GM12878 (cell line): ENCODE results near the gene METAP1. TPM values are rescaled to one million over a fixed set of nuclear protein-coding genes. Genes with fewer than 3 reads are reported as not detected.

ENCODE experiments used
- ATAC-seq: fragments of 200-7000 bp; cut with Tn5 transposase; 3 replicates; pipeline ENCODE4 v1.9.1; 2020; ENCODE audit warnings: mild to moderate bottlenecking, moderate library complexity
- BruUV-seq: library from RNA; stranded (reverse); fragments of 400-500 nt; replicated peaks from 2 replicates; lab custom pipeline; 2021; lab: Mats Ljungman, UMichigan
- CTCF ChIA-PET: fragments of 300-600 bp; sonication (Branson Sonifier 250); formaldehyde crosslinking; extraction: SDS; loops from one replicate; lab custom pipeline; 2021; ENCODE audit warnings: inconsistent platforms; lab: Yijun Ruan, JAX
- POLR2A ChIA-PET: fragments of 350-600 bp; formaldehyde crosslinking; extraction: SDS; loops from one replicate; lab custom pipeline; 2021; ENCODE audit warnings: inconsistent platforms; lab: Charles Lee
- RAD21 ChIA-PET: fragments of 300-600 bp; sonication (Branson Sonifier 250); formaldehyde crosslinking; loops from one replicate; lab custom pipeline; 2023; ENCODE audit warnings: antibody characterized with exemption; ENCODE audit not compliant: unreplicated experiment; lab: Charles Lee
- SMC1A ChIA-PET: fragments of 300-600 bp; sonication (Branson Sonifier 250); formaldehyde crosslinking; loops from one replicate; lab custom pipeline; 2023; ENCODE audit not compliant: unreplicated experiment, uncharacterized antibody; lab: Charles Lee
- DNase-seq: peaks from one replicate; pipeline ENCODE4 v3.0.0-alpha.2; 2011; ENCODE audit warnings: low read depth, low spot score
- FAIRE-seq: peaks from 3 replicates; lab custom pipeline; 2011; peaks lifted over from hg19 to GRCh38; lab: Jason Lieb, UNC
- H2AFZ ChIP-seq: 2 replicates; pipeline ENCODE4 v1.6.0; 2011; ENCODE audit warnings: low read depth, low read length, control low read depth; ENCODE audit not compliant: control insufficient read depth
- H3K27ac ChIP-seq: 2 replicates; pipeline ENCODE4 v1.5.1; 2011; ENCODE audit warnings: control low read depth; ENCODE audit not compliant: control insufficient read depth, insufficient read depth
- H3K27me3 ChIP-seq, 2 experiments: replicated peaks in 1 of 2; 2 replicates each; pipeline versions ENCODE4 v1.6.0 to v1.6.1; 2011; ENCODE audit warnings: low read length in 1 of 2; ENCODE audit not compliant: control insufficient read depth in 2 of 2, insufficient read depth in 2 of 2
- H3K36me3 ChIP-seq, 2 experiments: 2 replicates each; pipeline ENCODE4 v1.5.1; 2011; ENCODE audit warnings: low read length in 1 of 2; ENCODE audit not compliant: control insufficient read depth in 2 of 2, insufficient read depth in 2 of 2
- H3K4me1 ChIP-seq: 2 replicates; pipeline ENCODE4 v1.6.1; 2011; ENCODE audit warnings: mild to moderate bottlenecking, low read length, moderate library complexity, mixed read lengths; ENCODE audit not compliant: control insufficient read depth, insufficient read depth
- H3K4me2 ChIP-seq: 2 replicates; pipeline ENCODE4 v1.6.0; 2011; ENCODE audit warnings: control low read depth; ENCODE audit not compliant: control insufficient read depth, insufficient read depth
- H3K4me3 ChIP-seq: fragments of 200-600 bp; sonication (generic); 2 replicates; pipeline ENCODE4 v1.5.1; 2016
- H3K79me2 ChIP-seq: 2 replicates; pipeline ENCODE4 v1.6.0; 2011; ENCODE audit warnings: low read length; ENCODE audit not compliant: control insufficient read depth, insufficient read depth
- H3K9ac ChIP-seq: 2 replicates; pipeline ENCODE4 v1.8.0; 2011; ENCODE audit warnings: low read length, control low read depth, mixed read lengths; ENCODE audit not compliant: control insufficient read depth, insufficient read depth
- H3K9me3 ChIP-seq: replicated peaks from 3 replicates; pipeline ENCODE4 v1.5.1; 2011; ENCODE audit warnings: mild to moderate bottlenecking, low read length; ENCODE audit not compliant: control insufficient read depth, insufficient read depth
- H4K20me1 ChIP-seq: 2 replicates; pipeline ENCODE4 v1.6.0; 2011; ENCODE audit not compliant: control insufficient read depth, insufficient read depth
- ATF7 ChIP-seq: fragments of 450-650 bp; IDR thresholded peaks from 2 replicates; pipeline ENCODE4 v1.6.1; 2016; ENCODE audit warnings: low read depth, mild to moderate bottlenecking
- DPF2 ChIP-seq: fragments of 450-650 bp; IDR thresholded peaks from 2 replicates; pipeline ENCODE4 v1.6.1; 2017; ENCODE audit warnings: mild to moderate bottlenecking
- GABPA ChIP-seq: IDR thresholded peaks from 2 replicates; pipeline ENCODE4 v1.6.1; 2014; ENCODE audit warnings: antibody characterized with exemption, low read depth, mild to moderate bottlenecking, inconsistent platforms
- IKZF2 ChIP-seq, 2 experiments: fragments of 450-650 bp; IDR thresholded peaks; 2 replicates each; pipeline ENCODE4 v1.6.1; 2017; ENCODE audit warnings: mild to moderate bottlenecking in 2 of 2, moderate library complexity in 2 of 2
- MLLT1 ChIP-seq: fragments of 450-650 bp; IDR thresholded peaks from 2 replicates; pipeline ENCODE4 v1.6.1; 2016; ENCODE audit warnings: mild to moderate bottlenecking
- POLR2AphosphoS2 ChIP-seq: IDR thresholded peaks from 2 replicates; pipeline ENCODE4 v1.6.1; 2011; ENCODE audit warnings: low read depth, mild to moderate bottlenecking, low read length, improper control_type of control experiment, moderate library complexity
- RAD21 ChIP-seq: IDR thresholded peaks from 2 replicates; pipeline ENCODE4 v1.6.1; 2011; ENCODE audit warnings: mild to moderate bottlenecking, low read depth, low read length, moderate library complexity; ENCODE audit not compliant: insufficient read depth
- RELA ChIP-seq: fragments of 450-650 bp; IDR thresholded peaks from 2 replicates; pipeline ENCODE4 v1.8.0; 2014; ENCODE audit warnings: borderline replicate concordance; ENCODE audit not compliant: partially characterized antibody
- RFX5 ChIP-seq: IDR thresholded peaks from 2 replicates; pipeline ENCODE4 v1.6.1; 2011; ENCODE audit warnings: low read depth, low read length, improper control_type of control experiment
- TAF1 ChIP-seq: IDR thresholded peaks from 2 replicates; pipeline ENCODE4 v1.6.1; 2011; ENCODE audit warnings: mild to moderate bottlenecking, low read depth, low read length, borderline replicate concordance
- TARDBP ChIP-seq: IDR thresholded peaks from 2 replicates; pipeline ENCODE4 v1.6.1; 2016; ENCODE audit warnings: borderline replicate concordance
- TCF3 ChIP-seq: IDR thresholded peaks from 2 replicates; pipeline ENCODE4 v1.6.1; 2012; ENCODE audit warnings: low read depth, mild to moderate bottlenecking, low read length, borderline replicate concordance; ENCODE audit not compliant: insufficient read depth
- ZNF217 ChIP-seq: fragments of 450-650 bp; IDR thresholded peaks from 2 replicates; pipeline ENCODE4 v1.6.1; 2017; ENCODE audit warnings: antibody characterized with exemption, mild to moderate bottlenecking
- ZNF384 ChIP-seq: IDR thresholded peaks from 2 replicates; pipeline ENCODE4 v1.6.1; 2012; ENCODE audit warnings: low read depth, mild to moderate bottlenecking, low read length, improper control_type of control experiment, borderline replicate concordance
- ZNF592 ChIP-seq: fragments of 450-650 bp; IDR thresholded peaks from 2 replicates; pipeline ENCODE4 v1.6.1; 2017; ENCODE audit warnings: mild to moderate bottlenecking, moderate library complexity
- WGBS: methylation state at CpG from one replicate; pipeline ENCODE4 v1.1.6; 2016; ENCODE audit warnings: low lambda C conversion rate; ENCODE audit not compliant: insufficient replicate concordance, insufficient coverage; ENCODE audit errors: missing lambda C conversion rate; 5-methylcytosine and 5-hydroxymethylcytosine counted together
- in situ Hi-C: fragments of 300-500 bp; cut with MboI; formaldehyde crosslinking; loops from 9 replicates; pipeline ENCODE4 v1.14.3; 2018; ENCODE audit warnings: mixed read lengths
- intact Hi-C: fragments of 100-400 bp; cut with micrococcal nuclease; formaldehyde crosslinking; loops from one replicate; pipeline ENCODE4 v1.14.2; 2022; ENCODE audit not compliant: unreplicated experiment
- polyA plus RNA-seq, 11 experiments: library from polyadenylated mRNA; depleted of rRNA in 4 of 11; unstranded in 6 of 11; stranded (reverse) in 5 of 11; fragments of >200 nt; fragmentation: Nextera tagmentation in 4 of 11; fragmentation: Illumina TruSeq in 1 of 11; extraction: Ambion mirVana in 4 of 11; extraction: Trizol in 1 of 11; gene quantifications; 1 replicate in 1 of 11; 2 replicates in 10 of 11; pipeline versions ENCODE4 v1.2.1 to v1.2.3, GENCODE V29; 2011 to 2016; ENCODE audit warnings: inconsistent platforms in 2 of 11, missing spikeins in 2 of 11, low read depth in 1 of 11
- total RNA-seq, 4 experiments: library from RNA; depleted of rRNA in 3 of 4; stranded (reverse); fragments of >200 nt in 3 of 4; fragmentation: Illumina TruSeq in 1 of 4; extraction: Trizol in 1 of 4; gene quantifications; 2 replicates each; pipeline versions ENCODE4 v1.2.1 to v1.2.3, GENCODE V29; 2013 to 2021

METAP1 gene
- total and polyA plus RNA-seq, 10 of the 15 experiments (the other 5 are each of a cell fraction or from before 2014, with no cell fraction given) = 22.7 to 71.4 (median 45.1) TPM

- TF ChIP-seq RFX5 (peak; percentile 49; the same call in 1 of the 2 replicates), IKZF2 (IDR thresholded peaks at IDR 0.05) (peak; percentile 42 to 52; a peak in 2 of 4 replicates), RAD21 (peak; percentile 80), ZNF384 (no peak), RELA (peak; percentile 49), POLR2AphosphoS2 (peak; percentile 62; the same call in 1 of the 2 replicates), TAF1 (peak; percentile 73; the same call in 1 of the 2 replicates)
- TF ChIP-seq, all 136 proteins: peak for 41
These were observed at the start of gene METAP1 (continued) for GRCh38 chr4:98995183-98996055.

GRCh38 chr4:98946359-98946758 lies 49.2 kb upstream of the METAP1 start:
- ATAC-seq (no peak), DNase-seq (no peak), FAIRE-seq (no peak)
- no peaks in the 10 kb centered on the region for H3K79me2 ChIP-seq
- no peaks in the 10 kb centered on the region for H3K4me1 ChIP-seq
- no peaks in the 10 kb centered on the region for H3K27me3 ChIP-seq
- no peak overlapping the region for H3K4me3 ChIP-seq
- no peak overlapping the region for H2AFZ ChIP-seq
- TF ChIP-seq GABPA (no peak), TARDBP (no peak), ATF7 (no peak), ZNF592 (no peak), ZNF217 (no peak), DPF2 (no peak), MLLT1 (no peak), TCF3 (no peak)
- ChIA-PET POLR2A (no interaction called here), SMC1A (interaction anchor here (0.9 to 1.1 kb wide), 2 partner anchors 16 to 387 kb away, joined by 3 to 4 read pairs; no protein-coding TSS in a partner anchor), RAD21 (interaction anchor here (1.7 to 2.4 kb wide), 2 partner anchors 49 to 110 kb away, joined by 5 to 6 read pairs; partner anchors contain the start of gene METAP1), CTCF (no interaction called here)
- H4K20me1 ChIP-seq = no peaks in the 10 kb centered on the region
- H3K4me2 ChIP-seq = no peak overlapping the region
- no peaks in the 10 kb centered on the region for H3K9me3 ChIP-seq
- H3K36me3 ChIP-seq = no peaks in the 10 kb centered on the region
- no peak overlapping the region for H3K27ac ChIP-seq
- in situ Hi-C loops (no loop called here), intact Hi-C loops (no loop called here)
- H3K9ac ChIP-seq = no peak overlapping the region
- no TSS peak for BruUV-seq
- WGBS = 69% methylated on average over 1 of the region's 1 CpG
